NCI-H526 treated with DMSO at 0.1 percent for 48 hours (cell line): ENCODE measurements around the gene KLHL6.
A peak's percentile ranks its signal among the peaks of the same experiment; 100 is the strongest.
"Not testable (repeated sequence)": the region's sequence is repeated elsewhere in the genome, so short reads cannot be mapped to it uniquely, and the experiment has no call there.

Source experiments
- DNase-seq: peaks from one replicate; lab custom pipeline; 2025; lab: John Stamatoyannopoulos, UW

KLHL6 gene

GRCh38 chr3:183448369-183449128 is 107.0 kb downstream of the KLHL6 start:
- no peak for DNase-seq

- DNase-seq, result peak; percentile 88
Observed at GRCh38 chr3:183447206-183448001, 108.1 kb downstream of the KLHL6 start.

- no peak for DNase-seq
Observed at GRCh38 chr3:183446838-183447205, 108.7 kb downstream of the KLHL6 start.

- DNase-seq, result no peak
Observed at GRCh38 chr3:183444748-183445147, 110.8 kb downstream of the KLHL6 start.

GRCh38 chr3:183443395-183444385 is 111.8 kb downstream of the KLHL6 start:
- DNase-seq, result no peak

GRCh38 chr3:183442994-183443393 is 112.5 kb downstream of the KLHL6 start:
- no peak for DNase-seq

GRCh38 chr3:183440521-183440920 is 115.0 kb downstream of the KLHL6 start:
- not testable (repeated sequence) for DNase-seq

GRCh38 chr3:183439515-183439914 is 116.0 kb downstream of the KLHL6 start:
- no peak for DNase-seq

GRCh38 chr3:183438735-183439134 is 116.8 kb downstream of the KLHL6 start:
- no peak for DNase-seq

- DNase-seq, result no peak
Observed at GRCh38 chr3:183437666-183438564, 117.6 kb downstream of the KLHL6 start.
